Measurements from ENCODE around the gene MIPOL1. TPM values are rescaled to one million over a fixed set of nuclear protein-coding genes. Genes with fewer than 3 reads are reported as not detected.
"Not testable (repeated sequence)": the region's sequence is repeated elsewhere in the genome, so short reads cannot be mapped to it uniquely, and the experiment has no call there.

MIPOL1 gene
- total RNA-seq, 1 experiment from 2014 or later, result 18.7 TPM

DNA sequence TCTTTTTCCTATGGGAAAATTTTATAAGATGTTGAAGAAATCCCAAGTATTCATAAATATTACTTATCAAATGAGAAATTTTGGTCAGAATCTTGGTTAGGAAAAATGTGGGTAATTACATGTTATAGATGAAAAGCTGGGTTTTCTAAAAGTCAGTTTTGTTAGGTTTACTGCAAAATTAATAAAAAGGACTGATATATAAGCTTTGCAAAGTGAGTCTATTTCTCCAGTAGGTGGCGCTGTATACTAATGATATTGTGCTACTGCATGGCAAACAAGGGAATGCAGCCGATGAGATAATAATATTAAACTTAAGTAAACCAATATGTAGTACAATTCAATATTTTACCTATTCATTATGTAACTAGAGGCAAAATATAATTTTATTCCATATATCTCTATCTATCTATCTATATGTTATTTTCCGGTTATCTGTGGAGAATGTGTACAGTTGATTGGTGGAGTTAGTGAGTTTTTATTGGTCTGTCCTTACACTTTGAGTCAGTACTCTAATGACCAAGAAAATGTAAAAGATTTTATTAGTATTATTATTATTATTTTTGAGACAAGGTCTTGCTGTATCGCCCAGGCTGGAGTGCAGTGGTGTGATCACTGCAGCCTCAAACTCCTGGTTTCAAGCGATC is 32.9 kb downstream of the MIPOL1 start:
- Mint-ChIP-seq H3K27ac (ENCODE audit: unreplicated experiment) (no peak overlapping the region), H3K4me3 (ENCODE audit: unreplicated experiment) (no peak overlapping the region), H3K4me1 (ENCODE audit: low read depth, unreplicated experiment) (no peaks in the 10 kb centered on the region), H3K27me3 (ENCODE audit: insufficient read depth, unreplicated experiment) (no peaks in the 10 kb centered on the region), H3K9me3 (ENCODE audit: unreplicated experiment) (peaks cover 9% of the 10 kb centered on the region), H3K36me3 (ENCODE audit: insufficient read depth, unreplicated experiment) (peaks cover 5% of the 10 kb centered on the region)
- BruUV-seq (replicated peaks), result no TSS peak
- H3K4me3 ChIP-seq (ENCODE audit: low read depth, low read length), result no peak overlapping the region
- DNase-seq, result peak in 1 of 2 experiments; percentile 54
- H3K9me3 ChIP-seq, result peaks cover under 1% of the 10 kb centered on the region
- H3K36me3 ChIP-seq (ENCODE audit: control insufficient read depth, insufficient read depth, low read length), result no peaks in the 10 kb centered on the region; the same call in 1 of the 2 replicates
- 0 out of 2 replicates have a peak, but pooled peaks cover 7% of the 10 kb centered on the region for H3K4me1 ChIP-seq
- POLR2A ChIA-PET, result no interaction called here
- TF ChIP-seq, protein P1, sequence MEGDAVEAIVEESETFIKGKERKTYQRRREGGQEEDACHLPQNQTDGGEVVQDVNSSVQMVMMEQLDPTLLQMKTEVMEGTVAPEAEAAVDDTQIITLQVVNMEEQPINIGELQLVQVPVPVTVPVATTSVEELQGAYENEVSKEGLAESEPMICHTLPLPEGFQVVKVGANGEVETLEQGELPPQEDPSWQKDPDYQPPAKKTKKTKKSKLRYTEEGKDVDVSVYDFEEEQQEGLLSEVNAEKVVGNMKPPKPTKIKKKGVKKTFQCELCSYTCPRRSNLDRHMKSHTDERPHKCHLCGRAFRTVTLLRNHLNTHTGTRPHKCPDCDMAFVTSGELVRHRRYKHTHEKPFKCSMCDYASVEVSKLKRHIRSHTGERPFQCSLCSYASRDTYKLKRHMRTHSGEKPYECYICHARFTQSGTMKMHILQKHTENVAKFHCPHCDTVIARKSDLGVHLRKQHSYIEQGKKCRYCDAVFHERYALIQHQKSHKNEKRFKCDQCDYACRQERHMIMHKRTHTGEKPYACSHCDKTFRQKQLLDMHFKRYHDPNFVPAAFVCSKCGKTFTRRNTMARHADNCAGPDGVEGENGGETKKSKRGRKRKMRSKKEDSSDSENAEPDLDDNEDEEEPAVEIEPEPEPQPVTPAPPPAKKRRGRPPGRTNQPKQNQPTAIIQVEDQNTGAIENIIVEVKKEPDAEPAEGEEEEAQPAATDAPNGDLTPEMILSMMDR (IDR thresholded peaks at IDR 0.05; ENCODE audit: insufficient read depth in 1 of 2, low read depth in 1 of 2, low read length in 1 of 2, severe bottlenecking in 1 of 2, unreplicated experiment in 1 of 2), result peak; percentile 57 to 84
- intact Hi-C loops (cut with micrococcal nuclease; ENCODE audit: unreplicated experiment), result loop anchor here (1.0 to 10.0 kb wide), 4 partner anchors 33 to 644 kb away; partner anchors contain the start of gene MIPOL1
- CTCF ChIA-PET, result interaction anchor here (0.5 to 1.3 kb wide), 14 partner anchors 10 to 1357 kb away, joined by 3 to 6 read pairs (median 3); partner anchors contain the start of genes SLC25A21 and SSTR1
- H3K27me3 ChIP-seq (replicated peaks; ENCODE audit: control insufficient read depth, insufficient read depth, low read length), result no peaks in the 10 kb centered on the region

DNA sequence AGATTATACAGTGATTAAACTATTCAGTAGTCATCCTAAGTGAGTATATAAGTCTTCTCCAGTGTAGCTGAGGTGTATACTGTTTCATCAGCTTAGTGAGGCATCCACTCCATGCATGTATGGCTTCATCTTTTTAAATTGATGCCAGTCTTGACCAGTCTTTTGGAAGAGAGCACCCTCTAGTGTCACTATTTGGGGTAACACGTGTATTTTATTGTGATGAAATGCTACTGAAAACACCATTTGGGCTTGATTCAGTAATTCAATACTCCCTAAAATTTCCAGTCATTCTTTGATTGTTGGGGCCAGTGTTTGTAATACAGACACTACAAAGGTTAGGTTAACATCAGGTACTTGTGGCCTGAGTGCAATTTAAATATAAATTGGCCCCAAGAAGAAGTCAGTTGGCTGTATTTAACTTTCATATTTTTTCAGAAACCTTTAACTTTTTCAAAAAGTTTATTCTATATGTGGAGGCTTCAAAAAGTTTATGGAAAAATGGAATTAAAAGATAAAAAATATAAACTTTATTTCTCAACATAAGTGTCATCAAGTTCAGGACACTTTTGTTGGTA is 35.3 kb downstream of the MIPOL1 start:
- Histone ChIP-seq H3K36me3 (ENCODE audit: control insufficient read depth, insufficient read depth, low read length) (no peaks in the 10 kb centered on the region; the same call in 1 of the 2 replicates), H3K4me1 (0 out of 2 replicates have a peak, but pooled peaks cover 7% of the 10 kb centered on the region), H3K9me3 (no peaks in the 10 kb centered on the region), H3K27me3 (replicated peaks; ENCODE audit: control insufficient read depth, insufficient read depth, low read length) (no peaks in the 10 kb centered on the region), H3K4me3 (ENCODE audit: low read depth, low read length) (no peak overlapping the region)
- no peaks in the 10 kb centered on the region for H3K27me3 Mint-ChIP-seq (ENCODE audit: insufficient read depth, unreplicated experiment)
- H3K4me1 Mint-ChIP-seq (ENCODE audit: low read depth, unreplicated experiment), result no peaks in the 10 kb centered on the region
- CTCF ChIA-PET, result interaction anchor here (0.6 to 1.1 kb wide), 3 partner anchors 58 to 527 kb away, joined by 3 read pairs; no protein-coding TSS in a partner anchor
- H3K9me3 Mint-ChIP-seq (ENCODE audit: unreplicated experiment), result no peaks in the 10 kb centered on the region
- TF ChIP-seq, protein P1 (IDR thresholded peaks at IDR 0.05; ENCODE audit: insufficient read depth in 1 of 2, low read depth in 1 of 2, low read length in 1 of 2, severe bottlenecking in 1 of 2, unreplicated experiment in 1 of 2), result peak; percentile 47 to 60
- intact Hi-C loops (cut with micrococcal nuclease; ENCODE audit: unreplicated experiment), result loop anchor here (1.0 to 10.0 kb wide), 5 partner anchors 36 to 474 kb away; partner anchors contain the start of genes MIPOL1 and SLC25A21
- H3K27ac Mint-ChIP-seq (ENCODE audit: unreplicated experiment), result no peak overlapping the region
- BruUV-seq (replicated peaks), result no TSS peak
- peak in 1 of 2 experiments; percentile 63 for DNase-seq
- H3K4me3 Mint-ChIP-seq (ENCODE audit: unreplicated experiment), result no peak overlapping the region
- POLR2A ChIA-PET, result no interaction called here
- H3K36me3 Mint-ChIP-seq (ENCODE audit: insufficient read depth, unreplicated experiment), result no peaks in the 10 kb centered on the region

DNA sequence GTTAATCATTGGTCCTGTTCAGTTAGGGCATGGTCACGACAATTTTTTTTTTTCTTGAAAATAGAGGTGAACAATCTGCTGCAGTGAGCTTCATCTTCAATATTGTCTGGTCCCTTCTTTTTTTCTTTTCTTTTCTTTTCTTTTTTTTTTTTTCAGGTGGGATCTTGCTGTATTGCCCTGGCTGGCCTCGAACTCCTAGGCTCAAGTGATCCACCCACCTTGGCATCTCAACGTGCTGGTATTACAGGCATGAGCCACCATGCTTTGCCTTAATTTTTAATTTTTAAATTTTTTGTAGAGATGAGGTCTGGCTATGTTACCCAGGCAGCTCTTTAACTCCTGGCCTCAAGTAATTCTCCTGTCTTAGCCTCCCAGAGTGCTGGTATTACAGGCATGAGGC is 36.5 kb downstream of the MIPOL1 start:
- CTCF ChIA-PET, result interaction anchor here (0.7 kb wide), 1 partner anchor 352 kb away, joined by 3 read pairs; no protein-coding TSS in a partner anchor
- H3K9me3 ChIP-seq, result no peaks in the 10 kb centered on the region
- POLR2A ChIA-PET, result no interaction called here
- no TSS peak for BruUV-seq (replicated peaks)
- no peaks in the 10 kb centered on the region for H3K27me3 ChIP-seq (replicated peaks; ENCODE audit: control insufficient read depth, insufficient read depth, low read length)
- Mint-ChIP-seq H3K27ac (ENCODE audit: unreplicated experiment) (no peak overlapping the region), H3K9me3 (ENCODE audit: unreplicated experiment) (no peaks in the 10 kb centered on the region), H3K27me3 (ENCODE audit: insufficient read depth, unreplicated experiment) (no peaks in the 10 kb centered on the region), H3K4me3 (ENCODE audit: unreplicated experiment) (no peak overlapping the region), H3K4me1 (ENCODE audit: low read depth, unreplicated experiment) (no peaks in the 10 kb centered on the region), H3K36me3 (ENCODE audit: insufficient read depth, unreplicated experiment) (no peaks in the 10 kb centered on the region)
- DNase-seq, result no peak
- intact Hi-C loops (cut with micrococcal nuclease; ENCODE audit: unreplicated experiment), result loop anchor here (5.0 to 10.0 kb wide), 3 partner anchors 37 to 473 kb away; partner anchors contain the start of gene MIPOL1
- H3K36me3 ChIP-seq (ENCODE audit: control insufficient read depth, insufficient read depth, low read length), result no peaks in the 10 kb centered on the region; the same call in 1 of the 2 replicates
- TF ChIP-seq, protein P1 (IDR thresholded peaks at IDR 0.05; ENCODE audit: insufficient read depth in 1 of 2, low read depth in 1 of 2, low read length in 1 of 2, severe bottlenecking in 1 of 2, unreplicated experiment in 1 of 2), result no peak
- 0 out of 2 replicates have a peak, but pooled peaks cover 7% of the 10 kb centered on the region for H3K4me1 ChIP-seq
- no peak overlapping the region for H3K4me3 ChIP-seq (ENCODE audit: low read depth, low read length)

DNA sequence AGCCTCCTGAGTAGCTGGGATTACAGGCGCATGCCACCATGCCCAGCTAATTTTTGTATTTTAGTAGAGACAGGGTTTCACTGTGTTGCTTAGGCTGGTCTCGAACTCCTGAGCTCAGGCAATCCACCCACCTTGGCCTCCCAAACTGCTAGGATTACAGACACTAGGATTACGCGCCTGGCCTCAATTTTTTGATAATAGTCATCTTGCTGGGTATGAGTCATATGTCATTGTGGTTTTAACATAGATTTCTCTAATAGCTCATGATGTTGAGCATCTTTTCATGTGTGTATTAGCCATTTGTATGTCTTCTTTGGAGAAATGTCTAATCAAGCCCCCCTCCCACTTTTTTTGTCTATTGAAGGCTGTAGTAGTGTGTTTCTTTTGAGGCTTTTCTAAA is 38.3 kb downstream of the MIPOL1 start:
- POLR2A ChIA-PET; H3K4me1 Mint-ChIP-seq (ENCODE audit: low read depth, unreplicated experiment): not testable (repeated sequence)

More for the DNA sequence above, 38.3 kb downstream of the MIPOL1 start:
- H3K4me3 Mint-ChIP-seq (ENCODE audit: unreplicated experiment); H3K27me3 ChIP-seq (replicated peaks; ENCODE audit: control insufficient read depth, insufficient read depth, low read length); CTCF ChIA-PET; H3K36me3 ChIP-seq (ENCODE audit: control insufficient read depth, insufficient read depth, low read length); H3K9me3 Mint-ChIP-seq (ENCODE audit: unreplicated experiment); BruUV-seq (replicated peaks); H3K9me3 ChIP-seq; H3K36me3 Mint-ChIP-seq (ENCODE audit: insufficient read depth, unreplicated experiment); DNase-seq; H3K27ac Mint-ChIP-seq (ENCODE audit: unreplicated experiment); H3K4me1 ChIP-seq; H3K4me3 ChIP-seq (ENCODE audit: low read depth, low read length); H3K27me3 Mint-ChIP-seq (ENCODE audit: insufficient read depth, unreplicated experiment): not testable (repeated sequence)
- intact Hi-C loops (cut with micrococcal nuclease; ENCODE audit: unreplicated experiment), result loop anchor here (10.0 kb wide), 1 partner anchor 281 kb away; no protein-coding TSS in a partner anchor
